Activated T-cell treated with anti-CD3 and anti-CD28 coated beads for 1 hour (primary cell): ENCODE measurements around the gene B4GALNT1.
"Not testable (repeated sequence)": the region's sequence is repeated elsewhere in the genome, so short reads cannot be mapped to it uniquely, and the experiment has no call there.

Experiments used
- DNase-seq: peaks from one replicate; pipeline ENCODE4 v3.0.0-alpha.2; 2020; ENCODE audit warnings: low read depth

Gene B4GALNT1

DNA sequence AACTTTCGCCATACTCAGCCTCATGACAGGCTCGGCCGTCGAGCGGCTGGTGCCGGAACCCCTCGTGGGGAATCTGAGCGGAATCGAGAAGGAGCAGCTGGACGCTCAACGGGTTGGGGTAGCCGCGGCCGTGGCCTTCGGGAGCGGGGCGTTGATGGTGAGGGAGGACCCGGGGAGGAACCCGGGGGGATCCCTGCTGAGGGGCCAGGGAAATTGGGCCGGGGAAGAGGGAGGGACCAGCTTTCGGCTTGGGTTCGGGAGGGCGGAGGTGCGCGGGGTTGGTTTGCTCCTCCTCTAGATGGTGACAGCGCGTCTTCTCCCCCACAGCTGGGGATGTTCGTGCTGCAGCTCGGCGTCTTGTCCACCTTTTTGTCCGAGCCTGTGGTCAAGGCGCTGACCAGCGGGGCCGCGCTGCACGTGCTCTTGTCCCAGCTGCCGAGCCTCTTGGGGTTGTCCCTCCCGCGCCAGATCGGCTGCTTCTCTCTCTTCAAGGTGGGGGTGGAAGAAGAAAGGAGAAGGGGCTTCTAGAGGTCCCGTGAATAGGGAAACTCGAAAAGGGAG is 12.0 kb downstream of the B4GALNT1 start:
- no peak for DNase-seq

DNA sequence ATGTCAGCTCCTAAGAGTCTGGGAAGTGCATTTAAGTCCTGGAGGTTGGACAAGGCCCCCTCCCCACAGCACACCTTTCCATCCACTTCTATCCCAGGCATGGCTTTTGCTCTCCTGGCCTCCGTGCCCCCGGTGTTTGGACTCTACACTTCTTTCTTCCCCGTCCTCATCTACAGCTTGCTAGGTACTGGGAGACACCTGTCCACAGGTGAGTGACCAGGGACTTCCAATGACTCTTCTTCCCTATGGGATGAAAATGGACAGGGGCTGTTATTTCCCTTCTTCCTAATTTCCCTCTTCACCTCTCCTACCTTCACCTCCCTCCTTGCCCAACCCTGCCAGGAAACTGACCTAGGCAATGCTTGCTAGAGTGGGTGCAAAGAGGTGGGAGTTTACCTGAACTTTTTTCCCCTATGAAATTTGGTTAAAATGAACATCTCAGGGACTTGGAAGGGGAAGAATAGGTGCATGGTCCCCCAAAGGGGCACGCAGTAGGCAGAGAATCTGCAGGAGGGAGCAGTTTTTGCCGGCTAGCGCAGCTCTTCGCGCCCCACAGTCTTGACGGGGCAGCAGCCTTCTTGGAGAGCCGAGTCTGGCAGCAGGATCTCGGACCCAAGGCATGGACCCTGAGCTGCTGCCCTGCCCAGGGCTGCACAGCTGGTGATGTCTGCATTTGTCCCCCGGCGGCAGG is 12.6 kb downstream of the B4GALNT1 start:
- DNase-seq = no peak

DNA sequence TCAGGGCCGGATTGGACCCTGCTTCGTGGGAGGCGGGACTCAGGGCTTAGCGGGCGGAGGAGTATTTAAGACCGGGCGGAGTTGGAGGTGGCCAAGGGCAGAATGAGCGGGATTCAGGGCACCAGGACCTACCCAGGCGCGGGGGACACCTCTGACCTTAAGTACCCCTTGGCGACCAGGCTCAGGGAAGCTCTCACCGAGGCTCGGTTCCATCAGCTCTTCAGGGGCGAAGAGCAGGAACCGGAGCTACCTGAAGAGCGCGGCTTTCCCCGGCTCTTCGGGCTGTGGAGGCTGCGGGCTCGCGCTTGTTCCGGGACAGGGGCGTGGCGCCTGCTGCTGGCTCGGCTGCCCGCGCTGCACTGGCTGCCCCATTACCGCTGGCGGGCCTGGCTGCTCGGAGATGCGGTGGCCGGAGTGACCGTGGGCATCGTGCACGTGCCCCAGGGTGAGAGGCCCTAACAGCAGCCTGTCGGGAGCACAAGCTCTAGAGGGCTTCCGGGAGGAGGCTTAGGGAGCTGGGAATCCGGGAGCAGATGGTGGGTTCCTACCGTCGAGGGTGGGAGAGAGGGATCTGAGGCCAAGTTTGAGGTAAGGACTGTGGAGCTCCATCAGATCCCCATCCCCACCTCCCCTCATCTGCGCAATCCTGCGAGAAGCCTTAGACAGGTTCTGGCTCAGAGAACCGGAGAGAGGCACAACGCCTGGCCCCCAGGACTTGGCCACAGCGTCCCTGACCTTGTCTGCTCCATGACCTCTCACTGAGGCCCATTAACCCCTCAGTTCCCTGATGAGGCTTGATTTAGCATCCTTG is 13.4 kb downstream of the B4GALNT1 start:
- DNase-seq = no peak

DNA sequence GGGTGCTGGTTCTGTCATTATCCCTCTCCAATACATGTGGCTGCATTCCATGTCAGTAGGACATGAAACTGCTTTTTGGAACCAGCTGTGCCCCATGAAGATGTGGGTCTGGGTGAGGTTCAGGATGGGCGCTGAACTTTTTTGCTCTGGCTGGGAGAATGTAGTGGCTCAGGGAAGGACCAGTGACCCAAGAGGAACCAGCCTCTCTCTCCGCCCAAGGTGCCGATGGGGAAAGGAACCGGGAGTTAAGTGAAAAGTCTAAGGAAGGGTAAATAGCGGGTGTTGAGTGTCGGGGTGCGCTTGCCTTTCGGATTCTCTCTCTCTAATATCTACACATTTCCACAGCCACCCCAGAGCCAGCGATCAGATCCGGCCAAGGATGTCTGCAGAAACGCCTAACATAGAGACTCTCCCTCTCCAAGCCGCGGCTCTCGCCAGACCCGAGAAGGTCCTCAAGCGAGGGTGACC is 14.0 kb downstream of the B4GALNT1 start:
- DNase-seq = no peak

DNA sequence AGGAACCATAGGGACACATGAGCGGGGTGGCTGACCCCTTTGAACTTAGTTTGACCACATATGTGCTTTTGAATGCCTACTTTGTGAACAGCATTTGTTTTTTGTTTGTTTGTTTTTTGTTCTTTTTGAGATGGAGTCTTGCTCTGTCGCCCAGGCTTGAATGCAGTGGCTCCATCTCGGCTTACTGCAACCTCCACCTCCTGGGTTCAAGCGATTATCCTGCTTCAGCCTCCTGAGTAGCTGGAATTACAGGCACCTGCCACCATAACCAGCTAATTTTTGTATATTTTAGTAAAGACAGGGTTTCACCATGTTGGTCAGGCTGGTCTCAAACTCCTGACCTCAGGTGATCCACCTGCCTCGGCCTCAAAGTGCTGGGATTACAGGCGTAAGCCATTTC is 14.6 kb downstream of the B4GALNT1 start:
- DNase-seq = not testable (repeated sequence)

DNA sequence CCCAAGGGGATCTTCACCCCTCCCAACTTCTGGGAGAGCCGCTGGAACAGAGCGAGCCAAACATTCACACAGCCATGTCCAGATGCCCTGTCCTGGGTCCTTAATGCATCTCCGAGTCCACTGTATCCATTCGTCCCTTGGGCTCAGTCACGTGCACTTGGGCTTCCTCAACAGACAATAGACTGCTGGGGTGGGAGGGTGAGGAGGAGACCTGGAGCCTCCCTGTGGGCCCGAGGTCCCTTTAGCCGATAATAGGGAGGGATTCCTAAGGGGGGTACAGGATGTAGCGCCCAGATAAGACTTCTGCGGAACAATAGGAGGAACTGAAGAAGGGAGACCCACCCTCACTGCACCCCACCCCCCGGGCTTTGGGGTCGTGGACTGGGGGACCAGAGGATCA is 15.1 kb downstream of the B4GALNT1 start:
- no peak for DNase-seq

DNA sequence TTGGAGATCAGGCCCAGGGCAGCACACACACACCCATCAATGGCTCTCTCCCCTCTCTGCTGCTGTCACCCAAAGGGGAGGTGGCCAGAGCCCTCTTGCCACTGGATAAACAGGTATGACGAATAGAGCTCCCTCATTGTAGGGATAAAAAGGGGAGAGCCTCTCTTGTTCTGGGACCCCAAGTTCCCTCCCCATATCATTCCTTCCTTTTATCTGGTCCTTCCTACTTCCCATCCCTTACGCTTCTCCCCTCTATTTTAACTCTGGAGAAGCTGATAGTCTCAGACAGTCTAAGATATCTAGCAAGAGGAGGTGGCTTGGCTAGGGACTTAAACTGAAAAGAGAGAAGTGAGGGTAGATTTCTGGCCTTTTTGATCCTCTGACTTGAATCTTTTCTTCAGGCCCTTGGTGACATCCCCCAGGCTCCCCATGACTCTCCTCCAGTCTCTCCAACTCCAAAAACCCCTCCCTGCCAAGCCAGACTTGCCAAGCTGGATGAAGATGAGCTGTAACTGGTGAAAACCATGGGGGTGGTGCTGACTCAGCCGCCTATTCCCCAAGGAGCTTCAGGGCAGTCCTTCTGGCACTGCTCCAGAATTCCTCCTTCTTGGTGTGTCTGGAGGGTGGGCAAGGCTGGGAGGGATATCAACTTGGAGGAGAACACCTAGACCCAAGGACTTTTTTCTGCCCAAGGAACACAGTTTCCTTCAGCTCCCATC is 16.5 kb downstream of the B4GALNT1 start:
- no peak for DNase-seq

DNA sequence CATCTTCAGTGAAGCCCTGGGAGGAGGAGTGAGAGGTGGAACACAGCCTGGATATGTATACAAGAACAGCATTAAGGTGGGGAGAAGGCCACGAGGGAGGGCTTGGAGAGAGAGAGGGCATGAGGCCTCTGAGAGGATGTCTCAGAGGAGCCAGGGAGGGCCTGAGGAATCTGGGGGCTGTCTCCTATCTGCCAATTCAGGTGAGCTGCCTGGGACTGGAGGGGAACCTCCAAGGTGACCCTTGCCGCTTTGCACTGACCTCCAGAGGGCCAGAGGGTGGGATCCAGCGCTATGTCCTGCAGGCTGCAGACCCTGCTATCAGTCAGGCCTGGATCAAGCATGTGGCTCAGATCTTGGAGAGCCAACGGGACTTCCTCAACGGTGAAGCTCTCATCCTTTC is 17.4 kb downstream of the B4GALNT1 start:
- DNase-seq = no peak

DNA sequence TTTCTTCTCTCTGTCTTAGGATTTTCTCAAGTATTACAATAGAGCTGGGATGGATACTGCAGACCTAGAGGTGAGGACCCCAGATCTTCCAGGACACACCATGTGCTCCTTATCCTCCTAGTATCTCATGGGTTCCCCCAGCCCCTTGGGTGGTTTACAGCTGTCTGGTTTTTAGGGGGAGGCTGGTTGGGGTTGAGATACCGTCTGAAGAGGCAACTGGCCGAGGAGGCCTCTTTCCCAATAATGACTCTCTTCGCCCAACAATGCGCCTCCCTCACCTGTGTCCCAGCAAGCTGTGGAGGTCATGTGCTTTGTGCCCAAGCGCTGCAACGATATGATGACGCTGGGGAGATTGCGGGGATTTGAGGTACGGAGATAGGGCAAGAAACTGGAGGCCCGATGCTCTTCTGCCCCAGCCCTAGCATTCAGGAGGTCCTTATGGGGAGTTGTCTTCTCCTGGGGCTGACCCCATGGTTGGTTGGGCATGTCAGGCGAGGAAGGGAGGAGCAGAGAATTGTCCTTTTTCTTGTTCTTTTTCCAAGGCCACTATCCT is 18.0 kb downstream of the B4GALNT1 start:
- DNase-seq = no peak

DNA sequence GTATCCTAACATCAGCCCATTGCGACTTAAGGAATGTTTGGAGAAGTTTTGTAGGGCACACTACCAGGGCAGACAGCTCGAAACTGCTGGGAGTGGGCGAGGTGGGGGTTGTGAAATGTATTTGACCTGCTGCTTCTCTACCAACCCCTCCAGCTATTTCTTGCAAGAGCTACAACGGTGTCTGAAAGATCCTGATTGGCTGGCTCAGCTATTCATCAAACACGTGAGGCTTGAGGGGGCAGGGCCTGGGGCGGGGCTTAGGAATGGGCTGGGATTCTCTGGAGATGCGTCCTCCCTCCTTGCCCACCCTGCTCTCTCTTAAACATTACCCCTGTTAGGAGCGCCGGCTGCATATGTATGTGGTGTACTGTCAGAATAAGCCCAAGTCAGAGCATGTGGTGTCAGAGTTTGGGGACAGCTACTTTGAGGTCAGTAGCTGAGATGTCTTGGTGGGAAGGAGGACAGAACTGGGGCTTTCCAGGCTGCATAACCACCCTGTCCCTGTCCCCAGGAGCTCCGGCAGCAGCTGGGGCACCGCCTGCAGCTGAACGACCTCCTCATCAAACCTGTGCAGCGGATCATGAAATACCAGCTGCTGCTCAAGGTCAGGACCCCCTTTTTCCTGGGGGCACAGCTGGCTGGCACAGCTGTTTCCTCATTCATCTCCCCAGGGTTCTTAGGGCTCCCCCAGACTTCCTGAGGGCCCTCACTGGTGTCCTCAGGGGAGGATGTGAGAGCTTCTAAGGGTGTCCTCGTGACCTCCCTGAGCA is 18.6 kb downstream of the B4GALNT1 start:
- no peak for DNase-seq

DNA sequence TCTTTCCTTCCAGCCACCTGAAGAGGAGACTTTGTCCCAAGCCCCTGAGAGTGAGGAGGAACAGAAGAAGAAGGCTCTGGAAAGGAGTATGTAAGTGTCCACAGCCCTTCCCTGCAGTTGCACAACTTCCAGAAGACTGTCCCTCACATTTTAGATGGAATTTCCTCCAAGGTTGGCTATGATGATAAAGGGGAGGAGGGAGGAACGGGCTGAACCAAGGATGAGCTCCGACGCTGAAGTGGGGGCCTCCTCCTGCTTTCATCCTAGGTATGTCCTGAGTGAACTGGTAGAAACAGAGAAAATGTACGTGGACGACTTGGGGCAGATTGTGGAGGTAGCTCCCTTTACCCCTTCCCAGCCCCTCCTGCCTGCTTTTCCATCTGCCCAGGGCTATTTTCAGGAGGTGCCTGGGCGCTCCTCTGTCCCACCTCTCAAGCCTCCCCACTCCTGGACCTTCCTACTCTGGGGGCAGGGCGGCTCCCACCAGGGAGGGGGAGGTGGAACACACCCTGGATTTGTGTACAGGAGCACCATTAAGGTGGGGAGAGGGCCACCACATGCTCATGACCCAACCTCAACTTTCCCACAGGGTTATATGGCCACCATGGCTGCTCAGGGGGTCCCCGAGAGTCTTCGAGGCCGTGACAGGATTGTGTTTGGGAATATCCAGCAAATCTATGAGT is 19.4 kb downstream of the B4GALNT1 start:
- DNase-seq = no peak

DNA sequence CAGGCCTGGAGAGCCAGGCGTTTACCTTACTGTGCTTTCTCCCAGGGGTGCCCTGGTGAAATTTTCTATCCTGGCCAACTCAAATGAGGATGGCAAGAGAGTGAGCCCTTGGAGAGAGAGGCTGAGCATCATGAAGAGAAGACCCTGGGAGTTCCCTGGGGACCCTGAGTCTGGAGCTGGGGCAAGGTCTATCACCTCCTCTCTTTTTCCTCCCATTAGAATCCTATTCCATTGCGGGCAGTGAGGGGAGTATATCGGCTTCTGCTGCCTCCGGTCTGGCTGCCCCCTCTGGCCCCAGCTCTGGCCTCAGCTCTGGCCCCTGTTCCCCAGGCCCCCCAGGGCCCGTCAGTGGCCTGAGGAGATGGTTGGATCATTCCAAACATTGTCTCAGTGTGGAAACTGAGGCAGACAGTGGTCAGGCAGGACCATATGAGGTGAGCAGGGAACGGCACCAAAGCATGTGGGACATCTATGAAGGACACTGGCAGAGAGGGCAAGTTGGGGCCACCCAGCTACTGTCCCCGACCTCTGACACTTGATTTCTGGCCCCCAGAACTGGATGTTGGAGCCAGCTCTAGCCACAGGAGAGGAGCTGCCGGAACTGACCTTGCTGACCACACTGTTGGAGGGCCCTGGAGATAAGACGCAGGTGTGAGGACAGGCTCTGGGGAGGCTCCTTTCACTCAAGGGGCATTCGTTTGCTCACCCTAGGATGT is 20.1 kb downstream of the B4GALNT1 start:
- DNase-seq = no peak

DNA sequence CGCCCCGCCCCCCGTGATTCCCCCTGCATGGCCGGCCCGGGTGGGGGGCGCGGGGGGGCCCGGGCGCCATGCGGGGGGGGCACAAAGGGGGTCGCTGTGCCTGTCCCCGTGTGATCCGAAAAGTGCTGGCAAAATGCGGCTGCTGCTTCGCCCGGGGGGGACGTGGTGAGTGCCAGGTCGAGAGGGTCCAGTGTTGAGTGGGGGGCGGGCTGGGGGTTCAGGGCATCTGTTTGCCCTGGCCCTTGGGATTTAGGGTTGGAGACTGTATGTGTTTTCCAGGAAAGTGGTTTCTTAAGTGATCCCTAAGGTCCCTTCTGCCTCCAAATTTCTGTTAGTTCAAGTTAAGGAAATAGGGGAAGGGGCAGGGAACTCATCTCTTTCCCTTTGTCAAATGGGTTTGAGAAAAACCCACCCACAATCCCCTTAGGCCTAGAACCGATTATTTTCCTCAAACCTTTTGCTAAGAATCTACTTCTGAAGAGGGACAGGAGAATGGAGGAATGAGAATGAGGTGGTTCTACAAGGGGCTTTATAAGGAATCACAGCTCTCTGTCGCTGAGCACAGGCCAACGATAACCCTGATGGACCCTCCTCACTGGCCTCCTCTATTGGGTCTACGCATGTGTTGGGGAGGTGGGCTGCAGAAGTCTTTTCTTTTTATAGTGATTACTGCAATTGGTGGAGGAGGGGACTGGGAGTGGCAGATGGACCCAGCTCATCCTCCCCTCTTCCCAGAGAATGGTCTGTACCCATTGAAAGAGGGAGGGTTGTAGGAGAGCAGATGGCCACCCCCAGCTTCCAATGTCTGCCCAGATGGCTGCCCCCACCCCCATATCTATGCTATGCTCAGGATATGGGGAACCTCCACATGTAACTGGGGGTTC is 20.9 kb downstream of the B4GALNT1 start:
- DNase-seq = no peak

DNA sequence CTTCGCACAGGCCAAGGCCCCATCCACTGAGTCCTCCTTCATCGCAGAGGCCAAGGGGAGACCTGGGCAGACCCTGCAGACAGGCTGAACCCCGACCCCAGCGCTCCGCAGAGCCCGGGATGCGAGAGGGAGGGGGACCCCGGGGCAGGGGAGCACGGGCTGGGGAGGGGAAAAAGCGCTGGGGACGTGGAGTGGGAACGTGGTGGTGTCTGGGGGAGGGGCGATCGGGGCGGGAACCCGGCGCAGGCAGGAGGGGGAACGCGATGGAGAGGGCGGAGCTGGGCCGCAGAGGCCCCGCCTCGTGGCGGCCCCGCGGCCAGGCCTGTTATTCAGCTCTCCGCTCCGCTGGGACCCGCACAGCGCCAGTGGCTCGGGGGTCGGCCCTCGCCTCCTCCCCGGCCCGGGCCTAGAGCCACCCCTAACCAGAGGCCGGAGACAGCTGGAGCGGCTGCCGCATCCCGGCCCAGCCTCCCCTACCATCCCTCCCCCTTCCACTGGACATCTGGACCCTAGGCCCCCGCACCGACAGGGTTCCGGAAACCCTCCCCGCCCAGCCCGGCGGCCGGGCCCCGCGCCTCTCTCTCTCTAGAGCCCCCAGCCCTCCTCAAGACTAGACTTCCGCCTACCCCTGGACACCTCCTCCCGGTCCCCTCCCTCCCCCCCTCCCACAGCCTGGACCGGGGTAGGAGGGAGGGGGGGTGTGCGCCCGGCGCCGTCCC is 21.7 kb downstream of the B4GALNT1 start, which contains the start of gene ARHGEF25:
TSS of gene ARHGEF25 (plus strand) at position 328 of the 719 bp plus-strand sequence. CDS start 460 bp downstream, outside the sequence.
- DNase-seq = no peak

DNA sequence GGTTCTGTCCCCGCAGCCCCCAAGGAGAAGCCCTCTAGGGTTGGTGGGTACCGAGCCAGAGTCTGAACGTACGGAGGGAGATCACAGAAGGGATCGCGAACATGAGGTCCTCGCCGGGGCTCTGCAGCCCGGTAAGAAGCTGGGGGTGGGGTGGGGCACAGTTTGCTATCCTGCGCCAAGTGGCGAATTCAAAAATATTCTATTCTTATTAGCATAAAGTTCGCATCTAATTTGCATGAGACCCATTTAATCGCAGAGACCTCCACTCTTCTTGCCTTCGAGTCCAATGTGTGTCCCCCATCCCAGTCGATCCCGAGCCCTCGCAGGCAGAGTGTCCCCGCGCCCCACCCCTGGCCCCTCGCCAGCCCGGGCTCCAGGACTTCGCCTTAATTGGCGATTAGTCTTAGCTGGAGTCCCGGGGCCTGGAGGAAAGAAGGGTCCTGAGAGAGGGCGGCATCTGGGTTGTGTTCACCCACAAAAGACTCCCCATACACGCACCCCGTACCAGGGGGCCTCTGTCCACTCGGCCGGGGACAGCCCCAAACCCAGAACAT is 22.4 kb downstream of the B4GALNT1 start:
- DNase-seq = no peak

DNA sequence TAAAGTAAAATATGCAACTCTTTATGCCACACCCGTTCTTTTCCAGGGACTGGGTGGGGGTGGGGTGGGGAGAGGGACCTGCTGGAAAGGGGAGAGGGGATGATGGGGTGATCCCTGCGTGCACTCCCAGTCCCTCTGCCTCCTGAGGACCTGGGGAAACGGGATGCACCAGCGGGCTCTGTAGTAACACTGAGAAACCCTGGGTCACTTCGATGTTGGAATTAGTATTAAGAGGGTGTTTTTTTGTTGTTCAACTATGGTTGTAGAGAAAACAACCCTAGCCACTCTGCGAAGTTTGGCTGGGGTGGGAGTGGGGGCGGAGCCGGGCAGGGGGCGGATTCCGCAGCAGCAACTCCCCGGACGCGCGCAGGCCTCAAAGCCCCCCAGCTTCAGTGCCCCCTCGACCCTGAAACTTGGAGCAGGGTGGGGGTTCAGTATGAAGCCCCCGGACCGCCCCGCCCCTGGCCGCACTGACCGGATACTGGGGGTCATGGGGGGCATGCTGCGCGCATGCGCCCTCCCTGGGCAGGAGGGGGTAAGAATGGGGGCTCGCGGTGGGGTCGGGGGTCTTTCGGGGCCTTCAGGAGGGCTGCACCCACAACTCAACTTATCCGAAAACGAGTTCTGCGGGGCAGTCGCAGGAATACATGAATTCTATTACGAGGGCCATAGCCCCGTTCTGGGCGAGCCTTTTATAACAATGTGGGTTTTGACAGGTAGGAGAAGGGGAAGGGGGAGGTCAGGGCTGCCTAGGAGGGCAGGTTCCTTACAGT is 23.0 kb downstream of the B4GALNT1 start:
- DNase-seq = no peak

DNA sequence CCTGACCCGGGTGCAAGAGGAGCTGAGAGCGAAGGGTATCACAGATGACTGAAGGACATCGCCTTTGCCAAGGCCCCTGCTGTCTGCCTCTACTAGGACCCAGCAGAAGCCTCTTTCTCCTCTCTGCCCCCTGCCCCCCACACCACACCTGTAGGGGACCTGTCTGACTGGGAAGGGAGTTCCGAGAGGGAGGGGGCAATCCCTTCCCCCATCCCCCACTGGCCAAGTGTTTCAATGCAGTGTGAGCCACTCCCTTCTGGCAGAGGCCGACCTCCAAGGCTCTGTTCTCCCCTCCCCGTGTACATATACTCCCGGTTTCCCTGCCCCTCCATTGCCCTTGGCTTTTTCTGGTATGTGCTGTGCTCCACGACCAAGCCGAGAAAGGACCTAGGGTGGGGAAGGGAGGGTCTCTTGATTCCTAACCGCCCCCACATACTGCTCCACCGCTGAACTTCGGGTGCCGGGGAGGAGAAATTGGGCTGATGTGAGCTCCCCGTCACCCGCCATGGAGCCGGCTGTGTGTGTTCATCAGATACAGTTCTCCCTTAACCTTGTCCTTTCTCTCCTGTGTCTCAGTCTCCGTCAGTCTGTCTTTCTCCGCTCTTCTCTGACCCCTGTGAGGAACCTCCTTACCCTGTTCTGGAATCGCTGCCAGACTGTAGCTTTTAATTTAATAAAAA is 23.8 kb downstream of the B4GALNT1 start:
- no peak for DNase-seq
